ENCODE measurements around the gene PEX11G. TPM values are rescaled to one million over a fixed set of nuclear protein-coding genes. Genes with fewer than 3 reads are reported as not detected.
A peak's percentile ranks its signal among the peaks of the same experiment; 100 is the strongest.

PEX11G gene
- total RNA-seq, 1 donor from 2014 or later = 8.9 TPM

DNA sequence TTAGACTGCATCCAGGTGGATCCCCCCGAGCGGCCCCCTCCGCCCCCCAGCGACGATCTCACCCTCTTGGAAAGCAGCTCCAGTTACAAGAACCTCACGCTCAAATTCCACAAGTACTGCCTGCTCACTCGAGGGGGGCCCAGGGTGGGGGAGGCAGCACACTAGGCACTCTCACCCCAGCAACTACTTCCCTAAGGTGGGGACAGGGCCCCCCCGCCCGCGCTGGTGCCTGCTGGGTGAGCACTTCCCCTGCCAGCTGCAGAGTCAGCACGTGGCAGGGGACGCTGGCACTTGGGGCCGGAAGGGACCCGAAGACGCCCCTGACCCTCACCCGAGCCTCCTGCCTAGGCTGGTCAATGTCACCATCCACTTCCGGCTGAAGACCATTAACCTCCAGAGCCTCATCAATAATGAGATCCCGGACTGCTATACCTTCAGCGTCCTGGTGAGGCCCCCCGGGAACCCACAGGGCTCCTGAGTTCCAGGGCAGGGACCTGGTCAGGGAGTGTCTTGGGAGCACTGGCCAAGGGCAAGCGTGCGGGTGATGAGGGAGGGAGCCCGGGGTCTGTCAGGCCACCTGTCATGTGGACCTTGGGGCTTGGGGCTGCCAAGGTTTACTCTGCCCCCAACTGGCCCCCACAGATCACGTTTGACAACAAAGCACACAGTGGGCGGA is 38.8 kb upstream of the PEX11G start:
- Histone ChIP-seq H3K36me3 (ENCODE audit: control insufficient read depth, insufficient read depth, low read length) (no peaks in the 10 kb centered on the region), H3K27me3 (ENCODE audit: control insufficient read depth, insufficient read depth, low read length) (no peaks in the 10 kb centered on the region), H3K4me3 (ENCODE audit: low read depth, low read length) (no peak overlapping the region)
- no peak for DNase-seq (ENCODE audit: low read depth)
- TF ChIP-seq, protein P1, sequence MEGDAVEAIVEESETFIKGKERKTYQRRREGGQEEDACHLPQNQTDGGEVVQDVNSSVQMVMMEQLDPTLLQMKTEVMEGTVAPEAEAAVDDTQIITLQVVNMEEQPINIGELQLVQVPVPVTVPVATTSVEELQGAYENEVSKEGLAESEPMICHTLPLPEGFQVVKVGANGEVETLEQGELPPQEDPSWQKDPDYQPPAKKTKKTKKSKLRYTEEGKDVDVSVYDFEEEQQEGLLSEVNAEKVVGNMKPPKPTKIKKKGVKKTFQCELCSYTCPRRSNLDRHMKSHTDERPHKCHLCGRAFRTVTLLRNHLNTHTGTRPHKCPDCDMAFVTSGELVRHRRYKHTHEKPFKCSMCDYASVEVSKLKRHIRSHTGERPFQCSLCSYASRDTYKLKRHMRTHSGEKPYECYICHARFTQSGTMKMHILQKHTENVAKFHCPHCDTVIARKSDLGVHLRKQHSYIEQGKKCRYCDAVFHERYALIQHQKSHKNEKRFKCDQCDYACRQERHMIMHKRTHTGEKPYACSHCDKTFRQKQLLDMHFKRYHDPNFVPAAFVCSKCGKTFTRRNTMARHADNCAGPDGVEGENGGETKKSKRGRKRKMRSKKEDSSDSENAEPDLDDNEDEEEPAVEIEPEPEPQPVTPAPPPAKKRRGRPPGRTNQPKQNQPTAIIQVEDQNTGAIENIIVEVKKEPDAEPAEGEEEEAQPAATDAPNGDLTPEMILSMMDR (IDR thresholded peaks at IDR 0.05; ENCODE audit: insufficient read depth, low read length, poor library complexity, severe bottlenecking) = no peak

DNA sequence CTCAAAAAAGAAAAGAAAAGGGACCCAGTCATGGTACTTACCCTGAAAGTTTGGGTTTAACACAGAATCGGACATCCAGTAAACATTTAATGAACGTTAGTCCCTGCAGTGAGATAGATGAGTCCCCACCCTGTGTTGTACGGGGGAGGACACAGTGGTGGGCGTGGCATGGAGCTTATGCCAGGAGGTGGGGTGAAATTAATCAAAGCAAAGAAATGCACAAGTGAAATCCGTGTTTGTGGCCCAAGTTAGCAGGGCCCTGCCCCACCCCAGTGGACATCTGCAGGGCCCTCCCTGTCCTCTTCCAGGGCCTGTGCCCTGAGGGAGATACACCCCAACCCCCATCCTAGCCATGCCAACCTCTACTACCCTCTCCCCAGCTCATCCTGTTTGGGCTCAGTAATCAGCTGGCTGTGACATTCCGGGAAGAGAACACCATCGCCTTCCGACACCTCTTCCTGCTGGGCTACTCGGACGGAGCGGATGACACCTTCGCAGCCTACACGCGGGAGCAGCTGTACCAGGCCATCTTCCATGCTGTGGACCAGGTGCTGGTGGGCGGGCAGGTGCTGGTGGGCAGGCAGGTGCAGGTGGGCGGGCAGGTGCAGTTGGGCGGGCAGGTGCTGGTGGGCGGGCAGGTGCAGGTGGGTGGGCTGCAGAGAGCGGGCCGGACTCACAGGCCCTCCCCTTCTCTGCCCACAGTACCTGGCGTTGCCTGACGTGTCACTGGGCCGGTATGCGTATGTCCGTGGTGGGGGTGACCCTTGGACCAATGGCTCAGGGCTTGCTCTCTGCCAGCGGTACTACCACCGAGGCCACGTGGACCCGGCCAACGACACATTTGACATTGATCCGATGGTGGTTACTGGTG is 37.5 kb upstream of the PEX11G start:
- TF ChIP-seq, protein P1 (IDR thresholded peaks at IDR 0.05; ENCODE audit: insufficient read depth, low read length, poor library complexity, severe bottlenecking) = no peak
- no peaks in the 10 kb centered on the region for H3K27me3 ChIP-seq (ENCODE audit: control insufficient read depth, insufficient read depth, low read length)
- H3K4me3 ChIP-seq (ENCODE audit: low read depth, low read length) = no peak overlapping the region
- no peaks in the 10 kb centered on the region for H3K36me3 ChIP-seq (ENCODE audit: control insufficient read depth, insufficient read depth, low read length)
- DNase-seq (ENCODE audit: low read depth) = no peak

DNA sequence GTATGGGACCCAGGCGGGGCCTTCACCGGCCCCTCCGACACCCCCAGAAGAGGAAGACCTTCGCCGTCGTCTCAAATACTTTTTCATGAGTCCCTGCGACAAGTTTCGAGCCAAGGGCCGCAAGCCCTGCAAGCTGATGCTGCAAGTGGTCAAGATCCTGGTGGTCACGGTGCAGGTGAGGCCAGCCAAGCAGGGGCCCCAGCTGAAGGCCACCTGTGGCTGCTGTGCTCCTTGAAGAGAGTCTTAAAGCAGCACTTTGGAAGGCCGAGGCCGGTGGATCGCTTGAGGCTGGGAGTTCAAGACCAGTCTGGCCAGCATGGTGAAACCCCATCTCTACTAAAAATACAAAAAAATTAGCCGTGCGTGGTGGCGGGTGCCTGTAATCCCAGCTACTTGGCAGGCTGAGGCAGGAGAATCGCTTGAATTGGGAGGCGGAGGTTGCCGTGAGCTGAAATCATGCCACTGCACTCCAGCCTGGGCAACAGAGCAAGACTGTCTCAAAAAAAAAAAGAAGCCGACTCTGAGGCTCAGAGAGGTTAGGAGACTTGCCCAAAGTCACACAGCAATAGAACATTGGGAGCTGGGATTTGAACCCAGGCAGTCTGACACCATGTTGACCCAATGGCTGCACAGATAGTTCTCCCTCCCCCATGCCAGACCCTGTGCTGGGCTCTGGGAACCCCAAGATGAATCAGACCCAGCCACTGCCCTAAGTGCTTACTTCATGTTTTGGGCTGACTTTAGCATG is 36.3 kb upstream of the PEX11G start:
- TF ChIP-seq, protein P1 (IDR thresholded peaks at IDR 0.05; ENCODE audit: insufficient read depth, low read length, poor library complexity, severe bottlenecking) = no peak
- no peaks in the 10 kb centered on the region for H3K36me3 ChIP-seq (ENCODE audit: control insufficient read depth, insufficient read depth, low read length)
- H3K4me3 ChIP-seq (ENCODE audit: low read depth, low read length) = no peak overlapping the region
- DNase-seq (ENCODE audit: low read depth) = no peak
- H3K27me3 ChIP-seq (ENCODE audit: control insufficient read depth, insufficient read depth, low read length) = no peaks in the 10 kb centered on the region

DNA sequence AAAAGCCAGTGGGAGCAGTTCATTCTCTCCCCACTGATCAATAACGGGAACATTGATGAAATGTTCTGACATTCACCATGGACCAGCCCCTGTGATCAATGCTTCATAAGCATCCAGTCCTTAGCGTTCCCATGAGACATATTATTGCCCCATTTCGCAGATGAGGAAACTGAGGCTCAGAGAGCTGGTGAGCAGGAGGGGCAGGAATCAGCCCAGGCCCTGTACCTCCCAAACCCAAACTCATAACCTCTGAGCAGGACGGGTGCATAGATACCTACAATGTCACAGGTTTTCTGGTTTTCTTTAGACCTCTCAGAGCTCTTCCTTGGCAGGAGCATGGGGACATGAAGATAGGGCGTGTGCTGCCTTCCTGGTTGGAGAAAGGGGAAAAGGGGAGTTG is 35.7 kb upstream of the PEX11G start:
- no peak overlapping the region for H3K4me3 ChIP-seq (ENCODE audit: low read depth, low read length)

DNA sequence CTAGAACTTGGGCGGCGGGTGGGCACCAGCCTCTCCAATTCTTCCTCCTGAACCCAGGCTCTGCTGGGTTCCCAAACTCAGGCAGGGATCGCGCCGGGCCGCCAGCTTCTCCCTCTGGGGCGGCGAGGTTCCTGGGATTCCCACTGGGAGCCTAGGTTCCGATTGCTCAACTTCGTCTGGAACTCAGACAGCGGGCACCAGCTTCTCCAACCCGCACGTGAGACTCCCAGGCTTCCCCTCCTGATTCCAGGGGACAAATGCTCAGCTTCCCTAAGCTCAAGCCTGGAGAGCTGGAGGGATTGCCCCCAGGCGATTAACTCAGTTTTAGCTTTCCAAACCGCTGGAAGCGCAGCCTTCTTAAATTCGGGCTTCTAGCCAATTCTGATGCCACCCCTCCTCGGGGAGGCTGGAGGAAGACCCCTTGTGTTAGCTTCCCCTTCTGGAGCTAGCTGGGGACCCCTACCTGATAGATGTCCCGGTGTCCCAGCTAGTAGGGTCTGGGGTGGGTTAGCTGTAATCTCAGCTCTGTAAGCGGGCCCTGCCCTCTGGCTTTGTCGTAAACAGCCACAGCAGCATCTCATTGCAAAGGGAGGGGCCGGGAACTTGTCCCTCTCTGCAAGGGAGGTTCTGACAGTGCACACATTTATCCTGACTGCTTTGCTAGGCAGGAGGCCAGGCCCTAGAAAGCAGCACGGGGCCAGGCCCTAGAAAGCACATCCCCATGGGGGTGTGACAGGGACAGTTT is 34.3 kb upstream of the PEX11G start:
- Histone ChIP-seq H3K36me3 (ENCODE audit: control insufficient read depth, insufficient read depth, low read length) (no peaks in the 10 kb centered on the region), H3K27me3 (ENCODE audit: control insufficient read depth, insufficient read depth, low read length) (no peaks in the 10 kb centered on the region), H3K4me3 (ENCODE audit: low read depth, low read length) (peak overlapping the region; percentile 62)
- TF ChIP-seq, protein P1 (IDR thresholded peaks at IDR 0.05; ENCODE audit: insufficient read depth, low read length, poor library complexity, severe bottlenecking) = no peak
- no peak for DNase-seq (ENCODE audit: low read depth)

More for the DNA sequence above, 35.7 kb upstream of the PEX11G start:
- no peaks in the 10 kb centered on the region for H3K36me3 ChIP-seq (ENCODE audit: control insufficient read depth, insufficient read depth, low read length)
- no peak for DNase-seq (ENCODE audit: low read depth)
- no peaks in the 10 kb centered on the region for H3K27me3 ChIP-seq (ENCODE audit: control insufficient read depth, insufficient read depth, low read length)
- TF ChIP-seq, protein P1 (IDR thresholded peaks at IDR 0.05; ENCODE audit: insufficient read depth, low read length, poor library complexity, severe bottlenecking) = no peak

Data from kidney epithelial cell (primary cell).